ENCODE measurements around the gene STAT6.

The STAT6 gene

GRCh38 chr12:57146092-57146491 is 34.9 kb upstream of the STAT6 start:
- no peak for DNase-seq (ENCODE audit: low spot score)

- no peak for DNase-seq (ENCODE audit: low spot score)
Measured at GRCh38 chr12:57145460-57146059, 34.4 kb upstream of the STAT6 start.

- DNase-seq (ENCODE audit: low spot score): no peak
Measured at GRCh38 chr12:57143454-57143853, 32.3 kb upstream of the STAT6 start.

- no peak for DNase-seq (ENCODE audit: low spot score)
Measured at GRCh38 chr12:57142727-57143126, 31.6 kb upstream of the STAT6 start.

- no peak for DNase-seq (ENCODE audit: low spot score)
Measured at GRCh38 chr12:57142121-57142520, 31.0 kb upstream of the STAT6 start.

- no peak for DNase-seq (ENCODE audit: low spot score)
Measured at GRCh38 chr12:57141249-57141648, 30.1 kb upstream of the STAT6 start.

GRCh38 chr12:57139796-57140649 is 28.9 kb upstream of the STAT6 start:
- no peak for DNase-seq (ENCODE audit: low spot score)

GRCh38 chr12:57138526-57139272 is 27.5 kb upstream of the STAT6 start:
- DNase-seq (ENCODE audit: low spot score): no peak

- DNase-seq (ENCODE audit: low spot score): peak; percentile 80
Measured at GRCh38 chr12:57135527-57136326, 24.6 kb upstream of the STAT6 start.

- DNase-seq (ENCODE audit: low spot score): peak; percentile 60
Measured at GRCh38 chr12:57134949-57135348, 23.8 kb upstream of the STAT6 start.

GRCh38 chr12:57133916-57134315 is 22.8 kb upstream of the STAT6 start:
- DNase-seq (ENCODE audit: low spot score): no peak

- DNase-seq (ENCODE audit: low spot score): no peak
Measured at GRCh38 chr12:57133013-57133569, 21.9 kb upstream of the STAT6 start.

- DNase-seq (ENCODE audit: low spot score): no peak
Measured at GRCh38 chr12:57131896-57132744, 21.0 kb upstream of the STAT6 start.

GRCh38 chr12:57130941-57131340 is 19.8 kb upstream of the STAT6 start:
- no peak for DNase-seq (ENCODE audit: low spot score)

GRCh38 chr12:57129889-57130288 is 18.7 kb upstream of the STAT6 start:
- DNase-seq (ENCODE audit: low spot score): no peak

- DNase-seq (ENCODE audit: low spot score): peak; percentile 67
Measured at GRCh38 chr12:57129321-57129842, 18.2 kb upstream of the STAT6 start.

- DNase-seq (ENCODE audit: low spot score): peak; percentile 78
Measured at GRCh38 chr12:57128519-57129247, 17.5 kb upstream of the STAT6 start.

GRCh38 chr12:57127726-57128518 is 16.8 kb upstream of the STAT6 start, which contains the start of gene LRP1:
Gene LRP1, plus strand, starts transcription at chr12:57128483. Its CDS starts 482 bp downstream, at chr12:57128965.
- DNase-seq (ENCODE audit: low spot score): peak; percentile 93
